Tibial nerve (tissue), 4 donors: ENCODE data around the gene SERPINB2.

Source experiments
- EP300 ChIP-seq, 2 donors: sonication (generic); formaldehyde crosslinking; IDR thresholded peaks; one replicate each; pipeline ENCODE4 v1.6.1; 2017; ENCODE audit warnings: antibody characterized with exemption in 2 of 2, mild to moderate bottlenecking in 1 of 2
- POLR2A ChIP-seq, 2 donors: fragments of 450-650 bp; IDR thresholded peaks; one replicate each; pipeline ENCODE4 v1.6.1; 2017; ENCODE audit warnings: antibody characterized with exemption in 2 of 2, mild to moderate bottlenecking in 2 of 2, moderate library complexity in 2 of 2
- TF ChIP-seq, protein P1 (sequence below), 5 experiments: fragments of 200-600 bp in 3 of 5; fragments of 450-650 bp in 2 of 5; sonication (generic) in 3 of 5; IDR thresholded peaks; one replicate each; pipeline ENCODE4 v1.5.1; 2016 to 2019; ENCODE audit warnings: antibody characterized with exemption in 5 of 5, mild to moderate bottlenecking in 3 of 5, moderate library complexity in 2 of 5

DNA sequence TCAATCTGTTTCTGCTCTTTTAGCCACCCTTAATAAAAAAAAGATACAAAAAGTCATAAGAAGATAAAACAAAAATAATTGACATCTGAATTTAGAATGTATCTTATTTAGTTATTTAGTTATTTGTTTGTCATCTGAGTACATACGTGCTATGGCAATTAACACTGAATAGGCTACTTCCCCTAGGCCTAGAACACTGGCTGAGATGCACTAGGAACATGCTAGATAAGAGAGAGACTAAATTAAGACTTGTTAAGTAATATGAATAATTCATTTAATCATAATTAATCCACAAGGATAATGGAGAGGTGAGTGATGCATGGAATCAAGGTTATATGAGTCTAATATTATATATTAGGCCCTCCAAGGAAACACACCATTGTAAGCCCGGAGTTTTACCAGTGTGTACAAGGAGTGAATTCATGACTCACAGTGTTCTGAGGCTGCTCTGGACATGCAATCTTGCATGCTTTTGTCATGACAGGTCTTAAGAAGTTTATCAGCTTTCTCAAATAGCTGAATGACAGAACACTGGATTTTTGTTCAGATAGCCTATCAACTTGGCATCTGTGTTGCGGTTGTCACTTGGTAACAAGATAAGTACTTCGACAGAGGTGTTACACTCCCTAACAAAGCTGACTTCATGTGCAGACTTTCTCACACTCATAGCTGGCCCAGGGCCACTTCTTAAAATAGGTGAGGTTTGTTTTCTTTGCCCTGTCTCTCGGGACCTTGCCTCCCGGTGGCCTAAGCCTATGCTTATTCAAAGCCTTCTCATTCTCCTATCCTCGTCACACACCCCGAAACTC, 5.0 kb upstream of the SERPINB2 start:
- no peak for TF ChIP-seq POLR2A (IDR thresholded peaks at IDR 0.05)
- TF ChIP-seq, protein P1, sequence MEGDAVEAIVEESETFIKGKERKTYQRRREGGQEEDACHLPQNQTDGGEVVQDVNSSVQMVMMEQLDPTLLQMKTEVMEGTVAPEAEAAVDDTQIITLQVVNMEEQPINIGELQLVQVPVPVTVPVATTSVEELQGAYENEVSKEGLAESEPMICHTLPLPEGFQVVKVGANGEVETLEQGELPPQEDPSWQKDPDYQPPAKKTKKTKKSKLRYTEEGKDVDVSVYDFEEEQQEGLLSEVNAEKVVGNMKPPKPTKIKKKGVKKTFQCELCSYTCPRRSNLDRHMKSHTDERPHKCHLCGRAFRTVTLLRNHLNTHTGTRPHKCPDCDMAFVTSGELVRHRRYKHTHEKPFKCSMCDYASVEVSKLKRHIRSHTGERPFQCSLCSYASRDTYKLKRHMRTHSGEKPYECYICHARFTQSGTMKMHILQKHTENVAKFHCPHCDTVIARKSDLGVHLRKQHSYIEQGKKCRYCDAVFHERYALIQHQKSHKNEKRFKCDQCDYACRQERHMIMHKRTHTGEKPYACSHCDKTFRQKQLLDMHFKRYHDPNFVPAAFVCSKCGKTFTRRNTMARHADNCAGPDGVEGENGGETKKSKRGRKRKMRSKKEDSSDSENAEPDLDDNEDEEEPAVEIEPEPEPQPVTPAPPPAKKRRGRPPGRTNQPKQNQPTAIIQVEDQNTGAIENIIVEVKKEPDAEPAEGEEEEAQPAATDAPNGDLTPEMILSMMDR (IDR thresholded peaks at IDR 0.05), result no peak
- TF ChIP-seq EP300 (IDR thresholded peaks at IDR 0.05), result no peak
